Hematopoietic multipotent progenitor cell treated with erythropoietin and hydrocortisone succinate and interleukin-3 and kit ligand, for 15 days (in vitro differentiated cells): ENCODE data around the gene RPRD1A.
"Not testable (repeated sequence)": the region's sequence is repeated elsewhere in the genome, so short reads cannot be mapped to it uniquely, and the experiment has no call there.

ENCODE experiments used
- DNase-seq: peaks from one replicate; pipeline ENCODE4 v3.0.0-alpha.2; 2015; ENCODE audit warnings: low spot score

RPRD1A gene

GRCh38 chr18:36077764-36078163, 10.4 kb upstream of the RPRD1A start:
- DNase-seq, result not testable (repeated sequence)

GRCh38 chr18:36075862-36076587, 8.7 kb upstream of the RPRD1A start:
- no peak for DNase-seq

- no peak for DNase-seq
Measured at GRCh38 chr18:36074435-36074834, 7.1 kb upstream of the RPRD1A start.

DNA sequence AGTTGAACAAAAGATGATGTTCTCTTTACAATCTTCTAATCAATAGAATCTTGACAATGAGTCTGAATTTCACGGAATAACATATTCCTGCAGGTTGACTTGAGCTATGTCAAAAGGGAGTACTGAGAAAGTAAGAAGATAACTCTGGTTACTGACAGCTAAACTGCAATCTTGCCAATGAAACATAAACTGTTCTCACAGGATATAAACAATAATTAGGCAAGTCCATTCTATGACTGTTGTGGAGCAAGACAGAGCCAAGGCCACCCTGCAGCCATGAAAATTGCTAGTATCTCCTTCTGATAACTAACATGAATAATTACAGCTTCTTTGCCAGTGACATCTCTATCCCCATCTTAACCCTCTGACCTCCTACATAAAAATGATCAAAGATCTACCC, 6.3 kb upstream of the RPRD1A start:
- no peak for DNase-seq

- DNase-seq, result not testable (repeated sequence)
Measured at GRCh38 chr18:36072406-36072805, 5.0 kb upstream of the RPRD1A start.

GRCh38 chr18:36066686-36067054, 689 bp downstream of the RPRD1A start:
- DNase-seq, result peak; percentile 6

DNA sequence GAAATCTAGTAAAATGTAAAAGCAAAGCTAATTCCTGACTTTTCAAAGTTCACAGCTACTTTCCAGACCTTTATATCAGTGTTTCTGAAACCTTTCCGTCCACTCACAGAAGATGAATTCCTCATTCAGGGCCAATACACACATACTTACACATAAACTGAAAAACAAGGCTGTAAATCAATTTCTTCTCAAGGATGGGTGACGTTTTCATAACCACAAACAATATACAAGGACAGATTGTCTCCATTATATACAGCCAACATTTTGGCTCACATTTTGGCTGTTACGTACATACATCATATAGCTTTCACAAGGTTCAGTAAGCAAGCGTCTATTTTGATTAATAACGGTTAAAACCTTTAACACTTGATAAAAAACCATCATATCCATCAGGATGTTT, 1.4 kb downstream of the RPRD1A start:
- no peak for DNase-seq

DNA sequence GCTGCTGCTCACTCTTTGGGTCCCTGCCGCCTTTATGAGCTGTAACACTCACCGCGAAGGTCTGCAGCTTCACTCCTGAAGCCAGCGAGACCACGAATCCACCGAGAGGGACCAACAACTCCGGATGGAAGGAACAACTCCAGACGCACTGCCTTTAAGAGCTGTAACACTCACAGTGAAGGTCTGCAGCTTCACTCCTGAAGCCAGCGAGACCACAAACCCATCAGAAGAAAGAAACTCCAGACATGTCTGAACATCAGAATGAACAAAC, 2.6 kb downstream of the RPRD1A start:
- not testable (repeated sequence) for DNase-seq

DNA sequence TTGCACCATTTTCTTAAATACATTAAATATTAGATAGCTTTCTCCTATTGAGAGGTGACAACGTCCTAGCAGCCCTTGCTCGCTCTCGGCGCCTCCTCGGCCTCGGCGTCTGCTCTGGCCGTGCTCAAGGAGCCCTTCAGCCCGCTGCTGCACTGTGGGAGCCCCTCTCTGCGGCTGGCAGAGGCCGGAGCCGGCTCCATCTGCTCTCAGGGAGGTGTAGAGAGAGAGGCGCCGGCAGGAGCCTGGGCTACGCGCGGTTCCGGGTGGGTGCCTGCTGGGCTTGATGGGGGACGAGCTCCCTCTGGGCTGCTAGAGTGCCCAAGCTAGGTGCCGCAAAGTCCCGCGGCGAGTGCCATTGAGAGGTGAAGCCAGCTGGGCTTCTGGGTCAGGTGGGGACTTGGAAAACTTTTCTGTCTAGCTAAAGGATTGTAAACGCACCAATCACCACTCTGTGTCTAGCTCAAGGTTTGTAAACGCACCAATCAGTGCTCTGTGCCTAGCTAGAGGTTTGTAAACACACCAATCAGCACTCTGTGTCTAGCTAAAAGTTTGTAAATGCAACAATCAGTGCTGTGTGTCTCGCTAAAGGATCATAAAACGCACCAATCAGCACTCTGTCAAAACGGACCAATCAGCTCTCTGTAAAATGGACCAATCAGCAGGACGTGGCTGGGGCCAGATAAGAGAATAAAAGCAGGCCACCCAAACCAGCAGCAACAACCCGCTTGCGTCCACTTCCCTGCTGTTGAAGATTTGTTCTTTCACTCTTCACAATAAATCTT, 3.1 kb downstream of the RPRD1A start:
- no peak for DNase-seq

DNA sequence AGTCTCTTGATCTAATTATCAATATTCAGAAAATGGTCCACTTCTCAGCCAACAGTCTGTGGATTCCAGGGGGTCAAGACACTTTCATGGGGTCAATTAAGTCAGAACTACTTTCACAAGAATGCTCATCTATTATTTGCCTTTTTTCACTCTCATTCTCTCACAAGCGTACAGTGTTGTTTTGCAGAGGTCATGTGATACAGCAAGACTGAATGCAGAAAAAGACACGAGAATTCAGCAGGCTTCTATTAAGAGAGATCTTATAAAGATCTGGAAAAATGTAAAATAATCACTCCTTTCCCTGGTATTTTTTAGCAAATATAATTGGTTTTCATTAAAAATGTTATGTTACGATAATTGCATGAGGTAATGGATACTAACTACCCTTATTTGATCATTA, 8.7 kb downstream of the RPRD1A start:
- no peak for DNase-seq

DNA sequence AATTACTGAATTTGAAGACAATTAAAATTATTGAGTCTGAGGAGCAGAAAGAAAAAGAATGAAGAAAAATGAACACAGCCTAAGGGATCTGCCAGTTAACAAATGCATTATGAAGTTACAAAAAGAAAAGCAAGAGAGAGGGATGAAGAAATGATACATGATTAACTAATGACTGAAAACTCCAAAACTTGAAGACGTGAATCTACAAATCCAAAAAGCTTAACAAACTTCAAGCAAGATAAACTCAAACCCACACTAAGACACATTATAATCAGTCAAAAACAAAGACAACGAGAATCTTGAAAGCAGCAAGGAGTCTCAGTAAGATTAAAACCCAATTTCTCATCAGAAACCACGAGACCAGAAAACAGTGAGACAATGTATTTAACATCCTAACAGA, 15.6 kb downstream of the RPRD1A start:
- DNase-seq, result no peak

- no peak for DNase-seq
Measured at GRCh38 chr18:36050479-36050878, 16.9 kb downstream of the RPRD1A start.

DNA sequence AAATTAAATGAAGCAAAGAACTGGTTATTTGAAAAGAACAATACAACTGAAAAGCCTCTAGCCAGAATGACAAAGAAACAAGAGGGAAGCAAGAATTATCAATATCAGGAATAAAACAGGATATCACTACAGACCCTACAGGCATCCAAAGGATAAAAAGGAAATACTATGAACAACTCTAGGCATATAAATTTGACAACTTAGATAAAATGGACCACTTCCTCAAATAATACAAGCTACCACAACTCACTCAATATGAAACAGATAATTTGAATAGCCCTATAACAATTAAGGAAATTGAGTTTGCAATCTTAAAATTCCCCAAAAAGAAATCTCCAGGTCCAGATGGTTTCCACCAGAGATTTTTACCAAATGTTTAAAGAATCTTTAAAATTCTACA, 19.8 kb downstream of the RPRD1A start:
- no peak for DNase-seq

- no peak for DNase-seq
Measured at GRCh38 chr18:36046898-36047297, 20.5 kb downstream of the RPRD1A start.

DNA sequence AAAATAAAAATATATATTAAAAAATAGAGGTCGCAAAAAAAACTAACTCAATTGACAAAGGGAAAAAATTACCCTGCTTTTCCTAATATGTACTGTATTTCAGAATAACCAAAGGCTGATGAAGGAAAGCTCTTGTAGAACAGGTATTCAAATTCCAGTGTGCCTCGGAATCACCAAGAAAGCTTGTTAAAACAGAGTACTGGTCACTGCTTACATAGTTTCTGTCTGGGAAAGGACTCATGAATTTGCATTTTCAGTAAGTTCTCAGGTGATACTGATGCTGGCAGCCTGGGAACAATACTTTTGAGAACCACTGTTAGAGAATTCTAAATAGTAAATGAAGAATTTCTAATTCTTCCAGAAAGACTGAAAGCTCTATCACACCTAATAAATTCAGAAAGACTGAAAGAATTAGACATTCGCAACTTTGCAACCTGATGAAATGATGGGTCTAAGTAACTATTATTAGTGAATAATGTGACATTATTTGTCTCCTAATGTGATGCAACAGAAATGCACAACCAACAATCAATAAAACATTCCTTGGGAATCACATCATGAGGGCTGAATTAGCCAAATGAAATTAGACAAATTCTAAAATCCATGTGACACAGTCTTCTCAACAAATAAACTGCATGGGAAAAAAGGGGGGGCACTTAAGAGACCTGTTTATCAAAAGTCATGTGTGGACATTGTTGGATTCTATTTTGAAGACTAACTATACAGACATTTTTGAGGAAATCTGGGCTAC, 21.9 kb downstream of the RPRD1A start:
- no peak for DNase-seq

GRCh38 chr18:36043153-36043552, 24.2 kb downstream of the RPRD1A start:
- no peak for DNase-seq

GRCh38 chr18:36041146-36041545, 26.2 kb downstream of the RPRD1A start:
- DNase-seq, result no peak

- no peak for DNase-seq
Measured at GRCh38 chr18:36038102-36038663, 29.2 kb downstream of the RPRD1A start.

DNA sequence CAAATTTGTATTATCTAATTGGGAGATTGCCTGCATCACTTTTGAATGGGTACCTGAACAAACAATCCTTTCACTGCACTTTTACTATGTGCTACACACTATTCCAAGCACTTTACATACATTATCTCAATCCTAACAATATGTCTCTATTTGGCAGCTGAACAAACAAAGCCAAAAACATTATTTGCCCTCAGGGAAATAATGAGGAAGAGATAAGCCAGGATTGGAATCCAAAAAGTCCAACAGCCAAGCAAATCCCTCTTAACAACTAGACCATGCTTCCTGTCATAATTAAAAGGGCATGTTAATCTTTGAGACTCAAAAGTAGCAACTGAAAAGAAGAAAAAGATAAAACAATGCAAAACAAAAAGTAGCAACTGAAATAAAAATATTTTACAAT, 32.1 kb downstream of the RPRD1A start:
- DNase-seq, result no peak

DNA sequence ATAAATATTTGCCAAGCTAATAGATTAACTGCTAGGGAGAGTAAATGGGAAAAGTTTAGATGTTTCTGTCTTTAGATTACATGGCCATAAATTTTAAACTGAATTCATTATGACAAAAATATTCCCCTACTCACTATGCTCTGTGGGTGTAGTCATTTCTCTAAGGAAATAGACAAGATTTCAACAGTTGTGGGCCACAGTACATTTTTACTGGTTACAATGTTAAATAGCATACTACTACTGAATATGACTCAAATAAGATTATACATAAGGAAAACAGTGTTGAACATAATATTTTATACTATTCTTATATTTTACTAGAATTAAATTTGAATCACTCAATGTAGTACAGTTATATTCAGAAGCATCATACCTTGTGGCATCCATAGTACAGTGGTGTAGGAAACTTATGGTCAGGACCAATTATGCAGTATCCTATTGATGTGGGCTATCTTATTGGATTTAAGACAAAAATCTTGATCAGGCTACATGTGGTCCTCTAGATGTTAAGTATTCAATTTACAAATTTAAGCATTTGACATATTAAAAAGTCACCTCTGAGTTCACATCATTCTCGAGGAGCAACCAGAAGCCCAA, 33.0 kb downstream of the RPRD1A start:
- DNase-seq, result no peak

DNA sequence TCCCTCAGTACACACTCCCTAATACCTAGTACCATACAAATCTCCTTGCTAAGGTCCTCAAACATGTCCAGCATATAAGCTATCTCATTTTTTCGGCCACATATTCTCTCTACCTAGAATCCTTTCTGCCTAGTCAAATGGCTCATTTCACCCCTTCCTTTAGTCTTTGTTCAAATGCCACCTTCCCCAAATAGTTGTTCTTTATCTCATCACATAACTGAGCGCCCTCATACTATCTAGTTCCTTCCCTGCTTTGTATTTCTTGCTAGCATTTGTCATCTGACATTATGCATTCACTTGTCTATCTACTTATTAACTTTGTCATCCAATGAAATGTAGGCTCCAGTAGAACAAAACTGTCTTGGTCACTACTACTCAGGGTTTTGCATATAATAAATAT, 35.5 kb downstream of the RPRD1A start:
- no peak for DNase-seq

DNA sequence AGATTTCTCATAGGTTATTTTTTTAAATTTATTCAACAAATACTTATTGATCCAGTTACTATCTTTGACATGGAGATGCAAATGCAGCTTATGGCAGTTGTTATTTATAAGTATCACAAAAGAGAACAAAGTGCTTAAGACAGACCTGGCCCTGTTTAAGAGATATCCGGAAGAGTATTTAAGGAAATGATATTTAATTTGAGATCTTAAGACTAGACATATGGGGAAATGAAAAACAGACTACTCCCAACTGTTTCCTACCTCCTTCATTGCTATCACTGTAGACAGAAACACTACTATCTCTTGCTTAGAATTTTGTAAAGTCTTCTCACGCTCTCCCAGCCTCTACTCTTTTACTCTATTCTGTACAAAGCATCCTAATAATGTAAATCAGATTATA, 36.0 kb downstream of the RPRD1A start:
- no peak for DNase-seq

- DNase-seq, result no peak
Measured at GRCh38 chr18:36028859-36029258, 38.5 kb downstream of the RPRD1A start.
